Hepatocyte (in vitro differentiated cells): ENCODE measurements around the gene SFXN4. TPM values are rescaled to one million over a fixed set of nuclear protein-coding genes. Genes with fewer than 3 reads are reported as not detected.

ENCODE experiments used
- DNase-seq: peaks from one replicate; pipeline ENCODE4 v3.0.0-alpha.2; 2016; ENCODE audit warnings: low spot score
- H2AFZ ChIP-seq: fragments of 200-600 bp; sonication (generic); 2 replicates; pipeline ENCODE4 v1.6.0; 2016; ENCODE audit warnings: antibody characterized with exemption, mild to moderate bottlenecking
- H3K27ac ChIP-seq: fragments of 200-600 bp; sonication (generic); 2 replicates; pipeline ENCODE4 v1.5.1; 2016; ENCODE audit warnings: mild to moderate bottlenecking
- H3K27me3 ChIP-seq: fragments of 200-600 bp; sonication (generic); 2 replicates; pipeline ENCODE4 v1.6.1; 2016
- H3K36me3 ChIP-seq: fragments of 200-600 bp; sonication (generic); replicated peaks from 2 replicates; pipeline ENCODE4 v1.5.1; 2016; ENCODE audit warnings: low read depth; ENCODE audit not compliant: insufficient read depth
- H3K4me1 ChIP-seq: fragments of 200-600 bp; sonication (generic); 2 replicates; pipeline ENCODE4 v1.5.1; 2016; ENCODE audit warnings: mild to moderate bottlenecking, moderate library complexity; ENCODE audit not compliant: insufficient read depth
- H3K4me2 ChIP-seq: fragments of 200-600 bp; sonication (generic); 2 replicates; pipeline ENCODE4 v1.6.0; 2016
- H3K4me3 ChIP-seq: fragments of 200-600 bp; sonication (generic); 2 replicates; pipeline ENCODE4 v1.5.1; 2016; ENCODE audit warnings: mild to moderate bottlenecking
- H3K79me2 ChIP-seq: fragments of 200-600 bp; sonication (generic); 2 replicates; pipeline ENCODE4 v1.6.0; 2017; ENCODE audit warnings: mild to moderate bottlenecking
- H3K9me2 ChIP-seq: fragments of 200-600 bp; sonication (generic); replicated peaks from 2 replicates; pipeline ENCODE4 v1.6.0; 2017; ENCODE audit warnings: mild to moderate bottlenecking; ENCODE audit not compliant: insufficient read depth
- H3K9me3 ChIP-seq: fragments of 200-600 bp; sonication (generic); 2 replicates; pipeline ENCODE4 v1.5.1; 2016; ENCODE audit warnings: low read depth, mild to moderate bottlenecking
- H4K20me1 ChIP-seq: fragments of 200-600 bp; sonication (generic); 2 replicates; pipeline ENCODE4 v1.6.0; 2016; ENCODE audit warnings: mild to moderate bottlenecking; ENCODE audit not compliant: insufficient read depth, poor library complexity, severe bottlenecking
- CTCF ChIP-seq: fragments of 200-600 bp; sonication (generic); IDR thresholded peaks from 2 replicates; pipeline ENCODE4 v1.5.1; 2016; ENCODE audit warnings: antibody characterized with exemption, mild to moderate bottlenecking; ENCODE audit not compliant: poor library complexity
- EZH2 ChIP-seq: fragments of 200-600 bp; sonication (generic); IDR thresholded peaks from 2 replicates; pipeline ENCODE4 v1.6.1; 2016; ENCODE audit warnings: antibody characterized with exemption, mild to moderate bottlenecking, borderline replicate concordance
- EZH2phosphoT487 ChIP-seq: fragments of 200-600 bp; sonication (generic); IDR thresholded peaks from one replicate; pipeline ENCODE4 v1.6.1; 2018; ENCODE audit warnings: antibody characterized with exemption, mild to moderate bottlenecking, low read depth, moderate library complexity; ENCODE audit not compliant: unreplicated experiment, severe bottlenecking
- WGBS: methylation state at CpG from one replicate; pipeline ENCODE4 v1.1.6; 2016; ENCODE audit warnings: low lambda C conversion rate; ENCODE audit errors: missing lambda C conversion rate; 5-methylcytosine and 5-hydroxymethylcytosine counted together
- polyA plus RNA-seq: library from polyadenylated mRNA; unstranded; fragments of >200 nt; fragmentation: Nextera tagmentation; extraction: Ambion mirVana; gene quantifications from 2 replicates; pipeline ENCODE4 v1.2.1, GENCODE V29; 2016
- total RNA-seq: library from RNA; depleted of rRNA; stranded (reverse); fragments of >200 nt; gene quantifications from 2 replicates; pipeline ENCODE4 v1.2.3, GENCODE V29; 2014

Gene SFXN4
- total and polyA plus RNA-seq, 2 experiments from 2014 or later: 27.2 to 41.5 TPM

GRCh38 chr10:119191881-119192280 is 26.4 kb upstream of the SFXN4 start:
- H3K36me3 ChIP-seq: no peaks in the 10 kb centered on the region

GRCh38 chr10:119190954-119191785 is 25.7 kb upstream of the SFXN4 start:
- Histone ChIP-seq H3K4me2 (no peak overlapping the region), H3K27ac (no peak overlapping the region)

More at GRCh38 chr10:119191881-119192280, 26.4 kb upstream of the SFXN4 start:
- Histone ChIP-seq H3K4me3 (no peak overlapping the region), H4K20me1 (no peaks in the 10 kb centered on the region), H3K27me3 (no peaks in the 10 kb centered on the region), H3K79me2 (no peaks in the 10 kb centered on the region), H3K9me3 (no peaks in the 10 kb centered on the region), H2AFZ (no peak overlapping the region), H3K4me2 (no peak overlapping the region), H3K9me2 (no peaks in the 10 kb centered on the region), H3K27ac (no peak overlapping the region), H3K4me1 (no peaks in the 10 kb centered on the region)
- WGBS: 91% methylated on average over 4 of the region's 4 CpGs
- TF ChIP-seq EZH2: no peak
- TF ChIP-seq CTCF: no peak
- no peak for TF ChIP-seq EZH2phosphoT487
- no peak for DNase-seq

GRCh38 chr10:119190353-119190752 is 24.8 kb upstream of the SFXN4 start:
- H4K20me1 ChIP-seq: no peaks in the 10 kb centered on the region
- H3K79me2 ChIP-seq: no peaks in the 10 kb centered on the region
- H3K27ac ChIP-seq: peak overlapping the region; percentile 63
- DNase-seq: peak; percentile 70
- no peaks in the 10 kb centered on the region for H3K9me3 ChIP-seq
- H3K36me3 ChIP-seq: no peaks in the 10 kb centered on the region
- no peak overlapping the region for H3K4me2 ChIP-seq
- no peaks in the 10 kb centered on the region for H3K9me2 ChIP-seq
- 66% methylated on average over 4 of the region's 4 CpGs for WGBS
- no peak overlapping the region for H3K4me3 ChIP-seq
- H3K4me1 ChIP-seq: no peaks in the 10 kb centered on the region
- H3K27me3 ChIP-seq: no peaks in the 10 kb centered on the region
- H2AFZ ChIP-seq: no peak overlapping the region
- TF ChIP-seq CTCF: no peak
- no peak for TF ChIP-seq EZH2
- TF ChIP-seq EZH2phosphoT487: no peak

More at GRCh38 chr10:119190954-119191785, 25.7 kb upstream of the SFXN4 start:
- Histone ChIP-seq H4K20me1 (no peaks in the 10 kb centered on the region), H3K9me2 (no peaks in the 10 kb centered on the region), H3K4me3 (no peak overlapping the region), H3K9me3 (no peaks in the 10 kb centered on the region), H3K36me3 (no peaks in the 10 kb centered on the region), H2AFZ (no peak overlapping the region), H3K27me3 (no peaks in the 10 kb centered on the region), H3K4me1 (no peaks in the 10 kb centered on the region), H3K79me2 (no peaks in the 10 kb centered on the region)
- WGBS: 75% methylated on average over 5 of the region's 5 CpGs
- no peak for DNase-seq
- no peak for TF ChIP-seq EZH2phosphoT487
- no peak for TF ChIP-seq CTCF
- TF ChIP-seq EZH2: no peak
